Hepatocyte (in vitro differentiated cells): Measurements from ENCODE around the gene GTPBP3. TPM values are rescaled to one million over a fixed set of nuclear protein-coding genes. Genes with fewer than 3 reads are reported as not detected.

Experiments
- DNase-seq: peaks from one replicate; pipeline ENCODE4 v3.0.0-alpha.2; 2016; ENCODE audit warnings: low spot score
- H2AFZ ChIP-seq: fragments of 200-600 bp; sonication (generic); 2 replicates; pipeline ENCODE4 v1.6.0; 2016; ENCODE audit warnings: antibody characterized with exemption, mild to moderate bottlenecking
- H3K27ac ChIP-seq: fragments of 200-600 bp; sonication (generic); 2 replicates; pipeline ENCODE4 v1.5.1; 2016; ENCODE audit warnings: mild to moderate bottlenecking
- H3K27me3 ChIP-seq: fragments of 200-600 bp; sonication (generic); 2 replicates; pipeline ENCODE4 v1.6.1; 2016
- H3K36me3 ChIP-seq: fragments of 200-600 bp; sonication (generic); replicated peaks from 2 replicates; pipeline ENCODE4 v1.5.1; 2016; ENCODE audit warnings: low read depth; ENCODE audit not compliant: insufficient read depth
- H3K4me1 ChIP-seq: fragments of 200-600 bp; sonication (generic); 2 replicates; pipeline ENCODE4 v1.5.1; 2016; ENCODE audit warnings: mild to moderate bottlenecking, moderate library complexity; ENCODE audit not compliant: insufficient read depth
- H3K4me2 ChIP-seq: fragments of 200-600 bp; sonication (generic); 2 replicates; pipeline ENCODE4 v1.6.0; 2016
- H3K4me3 ChIP-seq: fragments of 200-600 bp; sonication (generic); 2 replicates; pipeline ENCODE4 v1.5.1; 2016; ENCODE audit warnings: mild to moderate bottlenecking
- H3K79me2 ChIP-seq: fragments of 200-600 bp; sonication (generic); 2 replicates; pipeline ENCODE4 v1.6.0; 2017; ENCODE audit warnings: mild to moderate bottlenecking
- H3K9me2 ChIP-seq: fragments of 200-600 bp; sonication (generic); replicated peaks from 2 replicates; pipeline ENCODE4 v1.6.0; 2017; ENCODE audit warnings: mild to moderate bottlenecking; ENCODE audit not compliant: insufficient read depth
- H3K9me3 ChIP-seq: fragments of 200-600 bp; sonication (generic); 2 replicates; pipeline ENCODE4 v1.5.1; 2016; ENCODE audit warnings: low read depth, mild to moderate bottlenecking
- H4K20me1 ChIP-seq: fragments of 200-600 bp; sonication (generic); 2 replicates; pipeline ENCODE4 v1.6.0; 2016; ENCODE audit warnings: mild to moderate bottlenecking; ENCODE audit not compliant: insufficient read depth, poor library complexity, severe bottlenecking
- CTCF ChIP-seq: fragments of 200-600 bp; sonication (generic); IDR thresholded peaks from 2 replicates; pipeline ENCODE4 v1.5.1; 2016; ENCODE audit warnings: antibody characterized with exemption, mild to moderate bottlenecking; ENCODE audit not compliant: poor library complexity
- EZH2 ChIP-seq: fragments of 200-600 bp; sonication (generic); IDR thresholded peaks from 2 replicates; pipeline ENCODE4 v1.6.1; 2016; ENCODE audit warnings: antibody characterized with exemption, mild to moderate bottlenecking, borderline replicate concordance
- EZH2phosphoT487 ChIP-seq: fragments of 200-600 bp; sonication (generic); IDR thresholded peaks from one replicate; pipeline ENCODE4 v1.6.1; 2018; ENCODE audit warnings: antibody characterized with exemption, mild to moderate bottlenecking, low read depth, moderate library complexity; ENCODE audit not compliant: unreplicated experiment, severe bottlenecking
- WGBS: methylation state at CpG from one replicate; pipeline ENCODE4 v1.1.6; 2016; ENCODE audit warnings: low lambda C conversion rate; ENCODE audit errors: missing lambda C conversion rate; 5-methylcytosine and 5-hydroxymethylcytosine counted together
- polyA plus RNA-seq: library from polyadenylated mRNA; unstranded; fragments of >200 nt; fragmentation: Nextera tagmentation; extraction: Ambion mirVana; gene quantifications from 2 replicates; pipeline ENCODE4 v1.2.1, GENCODE V29; 2016
- total RNA-seq: library from RNA; depleted of rRNA; stranded (reverse); fragments of >200 nt; gene quantifications from 2 replicates; pipeline ENCODE4 v1.2.3, GENCODE V29; 2014

Gene GTPBP3
- total and polyA plus RNA-seq, 2 experiments from 2014 or later: 13.2 to 20.9 TPM

DNA sequence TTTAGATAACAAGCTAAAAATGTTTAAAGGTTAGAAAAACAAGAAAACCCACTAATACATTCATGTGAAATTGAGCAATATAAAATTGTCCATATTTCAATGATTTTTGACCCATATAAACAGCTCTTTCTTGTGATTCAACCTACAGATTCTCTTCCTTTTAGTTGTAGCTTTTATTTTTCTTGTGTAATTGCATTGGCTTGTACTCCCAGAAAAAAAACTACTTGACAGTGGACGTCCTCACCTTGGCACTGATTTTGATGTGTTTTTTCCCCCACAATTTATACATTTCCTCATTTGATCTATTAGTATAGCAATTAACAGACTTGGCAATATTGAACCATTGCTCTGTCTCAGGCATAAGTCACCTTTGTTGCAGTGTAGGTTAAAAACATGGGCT, 51.9 kb downstream of the GTPBP3 start:
- H3K79me2 ChIP-seq: no peaks in the 10 kb centered on the region
- no peaks in the 10 kb centered on the region for H3K36me3 ChIP-seq
- H3K9me2 ChIP-seq: no peaks in the 10 kb centered on the region
- H3K4me3 ChIP-seq: no peak overlapping the region
- DNase-seq: no peak
- WGBS: 67% methylated on average over 1 of the region's 1 CpG
- TF ChIP-seq EZH2phosphoT487: no peak
- TF ChIP-seq EZH2: no peak
- TF ChIP-seq CTCF: no peak
- H3K27me3 ChIP-seq: peaks cover 9% of the 10 kb centered on the region
- H2AFZ ChIP-seq: no peak overlapping the region
- no peak overlapping the region for H3K4me2 ChIP-seq
- no peaks in the 10 kb centered on the region for H4K20me1 ChIP-seq
- H3K9me3 ChIP-seq: no peaks in the 10 kb centered on the region
- no peak overlapping the region for H3K27ac ChIP-seq
- H3K4me1 ChIP-seq: peaks cover 5% of the 10 kb centered on the region

DNA sequence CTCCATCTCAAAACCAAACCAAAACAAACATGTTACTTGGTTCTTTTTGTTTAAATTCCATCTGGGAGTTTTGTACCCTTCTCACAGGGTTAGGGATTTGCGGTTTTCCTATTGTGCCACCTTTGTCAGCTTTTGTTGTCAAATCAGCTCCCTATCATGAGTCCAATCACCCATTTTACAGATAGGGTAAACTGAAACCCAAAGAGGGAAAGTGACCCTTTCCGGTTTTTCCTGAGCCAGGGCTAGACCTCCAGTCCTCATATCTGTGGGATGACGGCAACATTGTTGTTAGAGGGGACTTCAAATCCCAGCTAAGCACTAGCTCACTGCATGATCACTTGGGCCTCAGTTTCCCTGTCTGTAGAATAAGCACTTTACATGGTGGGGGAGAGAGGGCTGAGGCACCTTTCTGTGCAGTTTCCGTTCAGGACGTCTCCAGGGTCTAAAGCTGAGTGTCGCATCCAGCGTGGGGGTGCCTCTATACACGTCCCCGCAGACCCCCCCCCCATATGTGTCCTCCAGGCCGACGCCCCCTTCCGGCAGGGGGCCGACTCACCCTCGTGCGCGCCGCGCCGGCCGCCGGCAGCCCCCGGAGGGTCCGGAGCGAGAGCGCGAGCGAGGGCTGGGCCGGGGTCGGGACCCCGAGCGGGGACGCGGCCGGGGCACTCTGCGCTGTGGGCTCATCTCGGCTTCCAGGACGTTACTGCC, 52.8 kb downstream of the GTPBP3 start:
- peak overlapping the region; percentile 92 for H3K4me2 ChIP-seq
- H2AFZ ChIP-seq: peak overlapping the region; percentile 68
- H3K9me2 ChIP-seq: no peaks in the 10 kb centered on the region
- peaks cover 5% of the 10 kb centered on the region for H3K4me1 ChIP-seq
- no peaks in the 10 kb centered on the region for H3K36me3 ChIP-seq
- no peaks in the 10 kb centered on the region for H4K20me1 ChIP-seq
- peak overlapping the region; percentile 29 for H3K4me3 ChIP-seq
- peaks cover 9% of the 10 kb centered on the region for H3K27me3 ChIP-seq
- DNase-seq: no peak
- no peaks in the 10 kb centered on the region for H3K9me3 ChIP-seq
- H3K27ac ChIP-seq: no peak overlapping the region
- WGBS: 14% methylated on average over 19 of the region's 37 CpGs
- H3K79me2 ChIP-seq: no peaks in the 10 kb centered on the region
- TF ChIP-seq EZH2phosphoT487: no peak
- no peak for TF ChIP-seq EZH2
- no peak for TF ChIP-seq CTCF

DNA sequence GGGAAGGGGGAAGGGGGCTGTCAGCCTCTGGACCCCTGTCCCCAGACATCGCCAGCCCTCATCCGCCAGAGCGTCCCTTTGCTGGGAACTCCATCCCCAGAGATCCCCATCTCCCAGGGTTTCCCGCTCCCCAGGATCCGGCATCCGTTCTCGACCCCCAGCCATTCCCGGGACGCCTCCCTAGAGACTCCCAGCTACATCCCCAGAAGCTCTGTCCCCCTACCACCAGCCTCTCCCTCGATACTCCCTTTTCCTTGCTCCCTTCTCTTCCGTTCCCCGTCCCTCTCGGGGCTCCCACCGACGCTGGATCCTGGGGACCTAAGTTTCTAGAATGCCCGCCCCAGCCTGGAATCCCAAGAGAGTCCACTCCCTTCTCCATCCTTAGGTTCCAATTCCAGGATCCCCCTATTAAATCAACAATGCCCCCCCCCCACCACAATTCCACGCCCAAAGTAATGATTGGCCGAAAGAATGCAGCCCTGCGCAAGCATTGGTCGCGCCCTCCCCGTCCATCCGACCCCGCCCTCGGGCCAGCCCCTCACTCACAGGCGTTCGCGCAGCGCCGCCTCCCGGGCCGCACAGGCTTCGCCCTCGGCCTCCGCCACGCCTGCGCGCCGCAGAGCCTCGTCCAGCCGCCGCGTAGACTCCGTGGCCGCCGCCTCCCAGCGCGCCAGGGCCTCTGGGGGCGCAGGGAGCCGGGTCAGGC, 53.5 kb downstream of the GTPBP3 start:
- Histone ChIP-seq H3K27me3 (peaks cover 9% of the 10 kb centered on the region), H3K36me3 (no peaks in the 10 kb centered on the region), H3K27ac (no peak overlapping the region), H3K9me2 (no peaks in the 10 kb centered on the region), H4K20me1 (no peaks in the 10 kb centered on the region), H3K4me2 (peak overlapping the region; percentile 92), H3K79me2 (no peaks in the 10 kb centered on the region), H2AFZ (peak overlapping the region; percentile 68), H3K4me3 (peak overlapping the region; percentile 31), H3K9me3 (no peaks in the 10 kb centered on the region), H3K4me1 (peaks cover 5% of the 10 kb centered on the region)
- TF ChIP-seq CTCF: peak; percentile 70
- no peak for TF ChIP-seq EZH2
- peak; percentile 97 for DNase-seq
- 2% methylated on average over 34 of the region's 50 CpGs for WGBS
